Mucosa of rectum (tissue), 2 donors: ENCODE measurements around the gene GMFB.
"Not testable (repeated sequence)": the region's sequence is repeated elsewhere in the genome, so short reads cannot be mapped to it uniquely, and the experiment has no call there.

ENCODE experiments used
- H3K27ac ChIP-seq, 2 donors: one replicate each; pipeline ENCODE4 v1.7.0; 2013; ENCODE audit warnings: inconsistent platforms in 2 of 2, low read depth in 2 of 2, low read length in 2 of 2
- H3K27me3 ChIP-seq, 2 donors: one replicate each; pipeline ENCODE4 v1.7.0; 2013; ENCODE audit warnings: low read length in 2 of 2; ENCODE audit not compliant: control insufficient read depth in 2 of 2, insufficient read depth in 2 of 2
- H3K36me3 ChIP-seq, 2 donors: one replicate each; pipeline ENCODE4 v1.7.0; 2013; ENCODE audit warnings: low read length in 2 of 2; ENCODE audit not compliant: control insufficient read depth in 2 of 2, insufficient read depth in 2 of 2
- H3K4me1 ChIP-seq, 2 donors: one replicate each; pipeline ENCODE4 v1.7.0; 2013; ENCODE audit warnings: low read length in 2 of 2, mild to moderate bottlenecking in 1 of 2; ENCODE audit not compliant: control insufficient read depth in 2 of 2, insufficient read depth in 2 of 2
- H3K4me3 ChIP-seq, 2 donors: one replicate each; pipeline ENCODE4 v1.7.0; 2013; ENCODE audit warnings: low read length in 2 of 2
- H3K9ac ChIP-seq, 2 donors: one replicate each; pipeline ENCODE4 v1.7.0; 2013; ENCODE audit warnings: low read length in 2 of 2, low read depth in 1 of 2, mild to moderate bottlenecking in 1 of 2
- H3K9me3 ChIP-seq, 2 donors: one replicate each; pipeline ENCODE4 v1.7.0; 2013; ENCODE audit warnings: low read length in 2 of 2; ENCODE audit not compliant: control insufficient read depth in 2 of 2
- donor health status: healthy.
- donor health status: Normal muscosa, but diverticular disease.

The GMFB gene

DNA sequence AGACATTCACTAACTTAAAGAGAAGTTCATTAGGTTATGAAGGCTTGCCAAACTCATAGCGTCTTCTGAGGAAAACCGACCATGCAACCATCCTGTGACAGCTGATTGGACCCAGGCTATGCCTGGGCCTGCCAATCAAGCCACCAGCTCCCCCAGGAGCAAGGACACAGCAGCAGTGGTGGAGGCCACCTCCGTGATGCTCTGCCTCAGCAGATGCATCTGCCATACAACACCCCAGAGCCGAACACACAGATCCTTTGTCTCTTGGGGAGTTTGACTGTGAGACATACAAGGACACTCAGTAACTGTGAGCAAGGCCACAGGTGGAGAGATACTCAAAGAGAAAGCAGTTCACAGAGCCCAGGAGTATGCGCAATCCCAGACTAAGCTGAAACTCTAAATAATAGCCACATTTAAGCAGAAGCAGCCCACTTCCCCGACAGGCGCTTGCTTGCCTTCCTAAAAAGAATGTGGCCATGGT is 37.6 kb downstream of the GMFB start:
- Histone ChIP-seq H3K9me3 (no peaks in the 10 kb centered on the region), H3K9ac (no peak overlapping the region), H3K27ac (no peak overlapping the region), H3K36me3 (no peaks in the 10 kb centered on the region), H3K4me1 (peaks cover 9 to 11% of the 10 kb centered on the region in 2 donors), H3K27me3 (no peaks in the 10 kb centered on the region), H3K4me3 (no peak overlapping the region)

DNA sequence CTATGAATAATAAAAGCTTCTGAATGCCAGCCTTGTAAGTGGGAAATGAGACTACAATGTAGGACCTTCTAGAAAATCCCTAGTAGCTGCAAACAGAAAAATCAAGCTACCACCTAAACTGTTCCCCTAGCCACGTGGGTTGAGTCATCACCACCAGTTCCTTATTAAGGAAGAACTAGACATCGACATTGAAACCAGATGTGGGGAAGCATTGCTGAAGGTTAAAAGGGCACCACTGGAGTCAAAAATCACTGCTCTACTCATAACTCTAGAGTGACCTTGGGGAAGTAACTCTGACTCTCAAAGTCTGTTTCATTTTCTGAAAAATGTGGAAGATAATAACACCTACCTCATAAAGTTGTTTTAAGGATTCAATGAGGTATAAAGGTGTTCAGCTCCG is 38.2 kb downstream of the GMFB start:
- Histone ChIP-seq H3K4me3 (no peak overlapping the region), H3K36me3 (no peaks in the 10 kb centered on the region), H3K27ac (no peak overlapping the region), H3K9ac (no peak overlapping the region), H3K9me3 (no peaks in the 10 kb centered on the region), H3K27me3 (no peaks in the 10 kb centered on the region), H3K4me1 (peaks cover 10 to 14% of the 10 kb centered on the region in 2 donors)

DNA sequence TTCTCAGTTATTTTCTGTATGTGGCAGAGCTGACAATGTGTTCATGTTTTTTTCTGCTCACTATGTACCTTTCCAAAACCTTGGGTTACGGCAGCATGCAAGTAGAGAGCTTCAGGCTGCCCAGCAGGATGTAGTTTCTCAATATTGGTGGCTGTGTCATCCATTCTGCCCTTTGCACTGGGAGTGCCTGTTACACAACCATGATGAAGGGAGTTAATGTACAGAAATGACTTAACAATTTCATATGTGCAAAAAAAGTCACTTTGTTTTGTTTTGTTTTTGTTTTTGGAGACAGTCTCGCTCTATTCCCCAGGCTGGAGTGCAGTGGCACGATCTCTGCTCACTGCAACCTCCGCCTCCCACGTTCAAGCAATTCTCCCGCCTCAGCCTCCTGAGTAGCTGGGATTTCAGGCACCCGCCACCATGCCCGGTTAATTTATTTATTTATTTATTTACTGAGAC is 41.5 kb downstream of the GMFB start:
- Histone ChIP-seq H3K27ac (peak overlapping the region; percentile 82 to 85), H3K4me1 (peaks cover 10 to 14% of the 10 kb centered on the region in 2 donors), H3K4me3 (no peak overlapping the region), H3K36me3 (no peaks in the 10 kb centered on the region), H3K9ac (peak overlapping the region in 1 of 2 donors; percentile 29), H3K9me3 (no peaks in the 10 kb centered on the region), H3K27me3 (no peaks in the 10 kb centered on the region)

DNA sequence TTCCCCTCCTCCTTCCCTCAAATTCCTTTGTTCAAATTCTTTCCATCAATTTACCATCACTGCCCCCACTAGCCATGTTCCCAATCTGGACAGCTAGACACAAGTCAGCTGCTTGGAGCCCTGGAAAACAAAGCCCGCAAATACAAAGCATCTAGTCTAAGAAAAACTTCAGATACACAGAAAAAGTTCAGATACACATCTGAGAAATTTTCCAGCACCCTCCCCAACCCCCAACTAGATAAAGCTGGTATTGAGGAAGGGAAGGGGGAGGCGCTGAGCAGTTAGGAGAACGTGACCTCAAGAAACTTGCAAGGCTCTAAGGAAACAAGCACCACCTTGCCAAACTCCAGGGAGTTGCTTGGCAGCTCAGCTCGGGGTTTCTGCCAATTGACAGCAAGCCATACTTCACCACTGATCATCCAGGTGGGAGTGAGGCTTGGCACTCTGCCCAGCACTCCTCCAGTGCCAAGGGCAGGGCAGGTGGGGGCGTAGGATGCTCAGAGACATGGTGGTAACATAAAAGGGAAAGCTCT is 42.6 kb downstream of the GMFB start:
- Histone ChIP-seq H3K9ac (no peak overlapping the region), H3K4me3 (peak overlapping the region in 1 of 2 donors; percentile 7), H3K36me3 (no peaks in the 10 kb centered on the region), H3K4me1 (peaks cover 10 to 18% of the 10 kb centered on the region in 2 donors), H3K27me3 (no peaks in the 10 kb centered on the region), H3K9me3 (no peaks in the 10 kb centered on the region), H3K27ac (peak overlapping the region; percentile 82 to 85)

DNA sequence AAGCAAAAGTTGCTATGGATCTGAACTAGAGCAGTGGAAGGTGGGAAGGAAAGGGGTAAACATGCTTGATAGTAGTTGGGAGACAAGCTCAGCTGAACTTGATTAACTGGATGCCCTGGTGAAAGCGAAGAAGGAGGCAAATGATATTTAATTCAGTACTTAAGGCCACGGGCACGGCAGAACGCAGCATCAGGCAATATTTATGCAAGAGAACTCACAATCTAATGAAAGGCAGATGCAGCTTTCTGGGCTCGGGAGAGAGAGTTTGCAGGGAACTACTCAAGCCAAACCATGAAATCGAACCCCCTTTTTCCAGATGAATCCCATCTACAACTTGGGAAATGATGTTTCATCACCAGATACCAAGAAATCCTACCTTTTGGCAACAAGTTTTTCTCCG is 44.1 kb downstream of the GMFB start:
- H3K36me3 ChIP-seq: no peaks in the 10 kb centered on the region
- no peak overlapping the region for H3K27ac ChIP-seq
- peaks cover 19 to 25% of the 10 kb centered on the region in 2 donors for H3K4me1 ChIP-seq
- no peaks in the 10 kb centered on the region for H3K9me3 ChIP-seq
- no peaks in the 10 kb centered on the region for H3K27me3 ChIP-seq
- H3K4me3 ChIP-seq: no peak overlapping the region
- H3K9ac ChIP-seq: no peak overlapping the region

DNA sequence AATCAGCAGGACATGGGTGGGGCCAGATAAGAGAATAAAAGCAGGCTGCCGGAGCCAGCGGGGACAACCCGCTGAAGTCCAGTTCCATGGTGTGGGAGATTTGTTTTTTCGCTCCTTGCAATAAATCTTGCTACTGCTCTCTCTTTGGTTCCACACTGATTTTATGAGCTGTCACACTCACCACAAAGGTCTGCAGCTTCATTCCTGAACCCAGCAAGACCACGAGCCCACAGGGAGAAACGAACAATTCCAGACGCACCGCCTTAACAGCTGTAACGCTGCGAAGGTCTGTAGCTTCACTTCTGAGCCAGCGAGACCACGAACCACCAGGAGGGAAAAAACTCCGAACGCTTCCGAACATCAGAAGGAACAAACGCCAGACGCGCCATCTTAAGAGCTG is 44.8 kb downstream of the GMFB start:
- no peaks in the 10 kb centered on the region for H3K9me3 ChIP-seq
- H3K9ac ChIP-seq: no peak overlapping the region
- no peaks in the 10 kb centered on the region for H3K27me3 ChIP-seq
- H3K27ac ChIP-seq: no peak overlapping the region
- peaks cover 19 to 25% of the 10 kb centered on the region in 2 donors for H3K4me1 ChIP-seq
- H3K4me3 ChIP-seq: no peak overlapping the region
- H3K36me3 ChIP-seq: no peaks in the 10 kb centered on the region

DNA sequence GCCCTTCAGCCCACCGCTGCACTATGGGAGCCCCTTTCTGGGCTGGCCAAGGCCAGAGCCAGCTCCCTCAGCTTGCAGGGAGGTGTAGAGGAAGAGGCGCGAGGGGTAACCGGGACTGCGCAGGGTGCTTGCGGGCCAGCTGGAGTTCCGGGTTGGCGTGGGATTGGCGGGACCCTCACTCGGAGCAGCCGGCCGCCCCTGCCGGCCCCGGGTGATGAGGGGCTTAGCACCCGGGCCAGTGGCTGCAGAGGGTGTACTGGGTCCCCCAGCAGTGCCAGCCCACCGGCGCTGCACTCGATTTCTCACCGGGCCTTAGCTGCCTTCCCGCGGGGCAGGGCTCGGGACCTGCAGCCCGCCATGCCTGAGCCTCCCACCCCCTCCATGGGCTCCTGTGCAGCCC is 45.8 kb downstream of the GMFB start:
- H3K27me3 ChIP-seq, H3K27ac ChIP-seq, H3K4me3 ChIP-seq, H3K36me3 ChIP-seq, H3K9ac ChIP-seq, H3K9me3 ChIP-seq: not testable (repeated sequence)
- H3K4me1 ChIP-seq: peaks cover 19 to 25% of the 10 kb centered on the region in 2 donors

DNA sequence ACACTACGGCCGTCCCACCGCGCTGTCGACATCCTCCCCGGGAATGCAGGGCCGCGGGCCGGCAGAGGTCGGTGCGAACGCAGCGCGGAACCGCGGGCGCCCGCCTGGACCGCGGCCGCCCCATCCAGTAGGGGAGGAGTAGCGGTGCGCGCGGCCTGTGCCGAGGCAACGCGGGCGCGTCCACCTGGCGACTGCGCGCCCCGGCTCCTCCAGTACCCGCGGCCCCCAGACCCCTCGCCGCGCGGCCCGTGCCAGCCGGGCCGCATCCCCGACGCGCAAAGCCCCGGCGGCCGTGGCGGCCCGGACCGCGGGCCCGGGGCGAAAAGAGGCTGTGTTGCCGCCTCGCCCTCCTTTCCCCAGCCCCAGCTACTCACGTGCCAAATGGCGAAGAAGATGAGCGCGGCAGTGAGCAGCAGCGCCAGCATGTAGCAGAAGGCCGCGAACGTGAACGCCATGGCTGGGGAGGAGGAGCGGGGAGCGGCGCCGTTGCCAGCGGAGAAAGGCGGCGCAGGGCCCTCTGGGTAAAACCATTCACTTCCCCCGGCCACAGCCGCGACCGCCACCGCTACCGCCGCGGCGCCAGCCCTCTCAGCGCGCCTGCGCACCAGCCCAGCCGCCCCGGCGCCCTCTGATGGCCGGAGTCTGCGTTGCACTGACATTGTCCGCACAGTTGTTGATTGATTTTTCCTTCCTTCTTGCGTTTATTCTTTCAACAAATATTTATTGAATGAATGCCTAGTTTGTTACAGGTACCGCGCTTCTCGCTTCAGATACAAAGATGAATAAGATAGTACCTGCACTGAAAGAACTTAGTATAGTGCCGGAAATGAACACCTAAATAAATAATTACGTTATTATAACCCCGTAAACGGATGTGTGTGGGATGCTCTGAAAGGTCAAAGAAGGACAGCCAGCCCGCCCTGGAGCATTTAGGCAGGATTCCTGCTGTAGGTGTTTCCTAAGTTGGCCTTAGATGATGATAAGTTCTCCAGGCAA is 47.6 kb downstream of the GMFB start, which contains the start of gene CNIH1:
Gene CNIH1 (minus strand): TSS at position 502 of the 996 bp plus-strand sequence. CDS start 47 bp downstream, at position 455.
- no peaks in the 10 kb centered on the region for H3K9me3 ChIP-seq
- H3K36me3 ChIP-seq: no peaks in the 10 kb centered on the region
- peak within 1 kb of the TSS; percentile 92 to 93 for H3K27ac ChIP-seq
- peak within 1 kb of the TSS; percentile 74 to 91 for H3K4me3 ChIP-seq
- peak within 1 kb of the TSS; percentile 86 to 87 for H3K9ac ChIP-seq
- no peaks in the 10 kb centered on the region for H3K27me3 ChIP-seq
- H3K4me1 ChIP-seq: peaks cover 10 to 15% of the 10 kb centered on the region in 2 donors

DNA sequence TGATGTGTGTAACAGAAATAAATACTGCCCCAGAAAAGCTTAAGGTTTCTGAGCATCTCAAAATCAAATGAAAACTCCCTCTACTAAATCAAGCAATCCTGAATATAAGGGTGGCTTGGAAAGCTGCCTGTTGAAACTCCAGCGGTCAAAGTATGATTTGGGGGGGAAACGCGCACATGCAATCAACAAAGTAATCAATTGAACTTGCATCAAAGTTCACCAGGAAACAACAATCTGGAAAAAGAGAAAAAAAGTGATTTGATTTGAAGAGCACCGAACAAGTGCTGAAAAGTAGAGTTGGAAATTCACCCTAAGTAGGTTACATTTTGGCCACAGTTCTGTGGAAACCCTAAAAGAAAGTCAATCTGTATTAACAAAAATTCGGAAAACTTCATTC is 48.3 kb downstream of the GMFB start:
- Histone ChIP-seq H3K9ac (peak overlapping the region; percentile 86 to 87), H3K36me3 (no peaks in the 10 kb centered on the region), H3K27me3 (no peaks in the 10 kb centered on the region), H3K9me3 (no peaks in the 10 kb centered on the region), H3K4me1 (peaks cover 8 to 12% of the 10 kb centered on the region in 2 donors), H3K4me3 (peak overlapping the region; percentile 74 to 91), H3K27ac (peak overlapping the region; percentile 92 to 93)

DNA sequence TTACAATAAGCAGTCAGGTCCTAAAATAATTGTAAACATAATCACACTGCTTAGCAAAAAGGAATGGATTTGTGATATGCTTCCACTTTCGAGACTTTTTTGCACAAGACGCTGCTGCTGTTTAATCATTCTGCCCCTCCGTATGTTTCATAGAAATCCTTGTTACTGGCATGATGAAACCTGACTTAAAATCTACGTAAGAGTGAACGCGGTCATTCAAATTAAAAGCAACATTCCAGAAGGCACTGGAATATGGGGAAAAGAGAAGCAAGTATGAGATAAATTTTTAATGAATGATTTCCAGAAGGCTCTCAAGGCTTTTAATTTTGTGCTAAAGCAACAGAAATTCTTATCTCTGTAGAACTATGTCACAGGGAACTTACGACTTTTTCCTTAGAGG is 48.7 kb downstream of the GMFB start:
- no peak overlapping the region for H3K27ac ChIP-seq
- H3K27me3 ChIP-seq: no peaks in the 10 kb centered on the region
- H3K4me1 ChIP-seq: peaks cover 8 to 12% of the 10 kb centered on the region in 2 donors
- H3K9me3 ChIP-seq: no peaks in the 10 kb centered on the region
- H3K36me3 ChIP-seq: peaks cover 0 to 2% of the 10 kb centered on the region in 2 donors
- peak overlapping the region; percentile 74 to 91 for H3K4me3 ChIP-seq
- peak overlapping the region; percentile 86 to 87 for H3K9ac ChIP-seq
